ENCODE results near the gene CDC42BPG.

Gene CDC42BPG

DNA sequence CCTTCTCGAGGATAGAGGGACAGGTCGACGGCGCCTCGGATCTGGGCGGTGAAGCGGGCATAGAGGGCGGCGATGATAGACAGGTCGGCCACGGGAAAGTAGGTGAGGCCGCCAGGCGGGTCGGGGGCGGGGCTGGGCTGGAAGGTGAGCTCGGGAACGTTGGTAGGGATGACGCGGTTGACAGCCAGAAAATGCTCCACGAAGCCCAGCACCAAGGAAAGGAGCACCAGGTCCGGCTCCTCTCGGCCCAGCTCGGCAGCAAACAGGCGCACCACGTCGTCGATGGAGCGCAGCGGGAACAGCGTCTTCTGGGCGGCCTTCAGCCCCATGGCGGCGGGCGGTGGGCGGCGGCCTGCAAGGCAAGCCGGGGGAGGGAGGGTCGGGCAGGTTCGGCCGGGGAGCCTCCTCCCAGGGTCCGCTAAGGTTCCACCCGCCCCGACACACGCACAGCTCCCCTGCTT is 34.6 kb downstream of the CDC42BPG start:
- peak in 2 of 56 donors; percentile 35 to 38 for DNase-seq

GRCh38 chr11:64805481-64805880 is 39.0 kb downstream of the CDC42BPG start:
- no peak for DNase-seq

DNA sequence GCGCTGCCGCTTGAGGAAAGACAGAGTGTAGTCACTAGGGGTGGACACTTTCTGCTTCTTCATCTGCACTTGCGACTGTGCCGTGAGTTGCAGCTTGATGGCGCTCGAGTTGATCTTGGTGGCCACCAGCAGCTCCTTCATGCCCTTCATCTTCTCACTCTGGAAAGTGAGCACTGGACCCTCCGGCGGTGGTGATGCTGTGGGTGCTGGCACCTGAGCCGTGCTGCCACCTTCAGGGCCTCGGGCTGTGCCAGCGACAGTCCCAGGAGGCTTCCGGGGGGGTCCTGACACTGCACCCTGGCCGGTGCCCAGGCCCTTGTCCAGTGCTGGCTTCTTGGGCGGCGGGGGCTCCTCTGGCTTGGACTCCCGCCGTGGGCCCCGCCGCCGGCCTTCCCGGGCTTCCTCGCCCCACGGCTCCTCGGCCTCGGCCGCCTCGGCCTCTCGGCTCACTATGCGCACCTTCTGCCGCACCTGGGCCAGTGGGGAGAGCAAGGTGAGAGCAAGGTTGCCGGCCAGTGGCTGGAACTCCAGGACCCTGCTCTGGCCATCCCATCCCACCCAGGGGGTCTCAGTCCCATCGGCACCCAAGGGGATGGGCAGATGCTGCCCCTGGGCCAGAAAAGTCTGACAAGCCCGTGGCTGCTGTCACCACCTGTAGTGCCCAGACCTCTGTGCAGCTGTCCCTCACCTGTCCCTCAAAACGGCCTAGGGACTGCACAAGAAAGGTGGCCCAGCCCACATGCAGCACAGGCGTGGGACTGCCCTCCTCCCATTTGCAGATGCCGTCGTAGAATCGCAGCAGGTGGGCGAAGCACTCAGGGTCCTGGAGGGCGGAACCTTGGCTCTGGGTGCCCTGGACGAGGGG is 39.9 kb downstream of the CDC42BPG start:
- DNase-seq, result no peak

DNA sequence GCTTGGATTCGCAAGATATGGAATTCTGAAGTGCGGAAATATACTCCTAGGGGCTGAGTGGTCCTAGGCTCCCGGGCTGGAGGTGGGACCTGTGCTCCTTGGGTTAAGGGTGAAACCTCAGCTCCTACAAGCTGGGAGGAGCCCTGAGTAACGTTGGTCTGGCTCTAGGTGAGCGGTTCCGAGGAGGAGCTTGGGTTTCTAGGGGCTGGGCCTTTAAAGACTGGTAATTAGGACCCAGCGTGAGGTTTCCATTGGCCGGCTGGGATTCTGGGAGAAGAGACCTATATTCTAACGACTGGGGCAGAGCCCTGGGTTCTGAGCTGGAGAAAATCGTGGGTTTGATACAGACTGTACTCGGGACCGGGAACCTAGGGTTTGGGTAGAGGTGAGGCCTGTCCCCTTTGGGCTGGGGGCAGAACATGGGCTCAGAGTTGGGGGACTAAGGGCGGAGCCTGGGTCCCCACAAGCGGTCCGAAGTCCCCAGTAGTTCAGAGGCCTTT is 40.6 kb downstream of the CDC42BPG start:
- DNase-seq, result no peak

DNA sequence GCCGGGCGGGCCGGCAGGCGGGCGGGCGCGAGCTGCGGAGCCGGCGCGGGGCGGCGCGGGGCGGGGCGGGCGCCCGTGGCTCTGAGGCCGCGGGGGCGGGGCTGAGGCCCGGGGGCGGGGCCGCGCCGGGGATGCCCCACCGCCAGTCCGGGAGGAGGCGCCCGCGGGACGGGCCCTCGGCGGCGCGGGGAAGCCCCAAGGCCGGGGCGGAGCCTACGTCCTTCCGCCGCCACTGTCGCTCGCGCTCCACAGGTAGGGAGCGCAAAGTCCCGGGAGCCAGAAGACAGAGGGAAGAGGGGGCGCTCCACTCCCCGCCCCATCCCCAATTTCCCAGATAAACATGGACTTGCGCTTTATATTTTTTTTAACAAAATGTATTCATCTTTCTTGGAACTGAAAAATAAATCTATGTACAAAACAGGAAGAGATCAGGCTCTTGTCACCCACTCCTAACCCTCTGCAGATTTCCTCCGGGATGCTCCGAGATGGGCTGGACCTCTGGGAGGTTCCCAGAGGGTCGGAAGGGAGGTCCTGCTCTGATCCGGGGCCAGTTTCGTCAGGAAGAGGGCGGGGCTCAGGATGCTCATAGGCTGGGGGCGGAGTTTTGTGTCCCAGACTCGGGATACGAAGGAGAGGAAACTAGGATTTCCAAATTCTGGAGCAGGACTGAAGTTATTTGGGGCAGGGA is 41.2 kb downstream of the CDC42BPG start, which contains the start of gene MAP4K2:
MAP4K2 (minus strand) TSS at position 57 of the 688 bp plus-strand sequence. CDS start 65 bp downstream, outside the sequence.
- DNase-seq, result peak in 53 of 56 donors; percentile 18 to 89 (median 61)

GRCh38 chr11:64802370-64803157 is 41.9 kb downstream of the CDC42BPG start:
- peak in 3 of 56 donors; percentile 16 to 81 (median 62) for DNase-seq

GRCh38 chr11:64801561-64802369 is 42.7 kb downstream of the CDC42BPG start:
- DNase-seq, result no peak

DNA sequence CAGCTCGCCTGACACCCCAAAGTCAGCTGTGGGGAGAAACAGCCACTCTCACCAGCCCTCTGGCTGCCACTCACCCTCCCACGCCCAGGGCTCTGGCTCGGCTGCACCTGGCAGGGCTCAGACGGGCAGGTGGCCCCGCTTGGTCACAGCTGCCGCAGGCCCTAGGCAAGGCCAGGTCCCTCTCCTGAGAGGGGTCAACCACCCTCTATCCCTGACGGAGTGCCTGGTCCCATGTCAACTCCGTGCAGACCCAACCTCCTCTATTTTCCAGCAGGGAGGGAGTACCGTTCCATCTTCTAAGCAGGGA is 43.3 kb downstream of the CDC42BPG start:
- DNase-seq, result no peak

GRCh38 chr11:64800303-64801157 is 43.9 kb downstream of the CDC42BPG start:
- no peak for DNase-seq

DNA sequence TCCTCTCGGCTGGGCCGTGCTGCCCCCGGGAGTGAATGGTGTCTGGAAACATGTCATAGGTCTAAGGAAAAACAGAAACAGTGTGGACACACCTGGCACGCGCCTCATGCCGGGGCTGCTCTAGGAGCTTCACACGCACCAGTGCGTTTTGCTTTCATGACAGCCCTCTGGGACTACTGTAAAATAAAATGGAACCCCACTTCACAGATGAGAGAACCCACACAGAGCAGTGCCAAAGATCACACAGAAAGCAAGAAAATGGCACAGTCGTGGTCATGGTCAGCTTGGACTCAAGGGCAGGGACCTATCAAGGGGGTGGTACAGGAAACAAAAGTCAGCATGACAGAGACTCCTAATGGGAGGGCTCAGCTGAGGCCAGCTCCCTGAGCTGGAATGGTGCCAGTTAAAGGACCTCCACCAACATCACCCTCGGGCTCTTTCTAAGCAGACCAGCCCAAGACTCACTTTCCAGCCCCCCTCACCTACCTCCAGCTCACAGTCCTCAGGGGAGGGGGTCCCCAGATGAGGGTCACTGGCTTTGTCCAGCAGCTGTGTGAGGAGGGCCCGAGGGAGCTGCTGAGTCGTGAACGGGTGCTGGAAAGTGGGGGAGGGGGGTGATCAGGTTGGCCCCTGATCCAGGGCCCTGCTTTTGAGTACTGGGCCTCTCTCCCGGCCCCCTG is 44.7 kb downstream of the CDC42BPG start:
- DNase-seq, result no peak

- no peak for DNase-seq
Observed at GRCh38 chr11:64799256-64799622, 45.2 kb downstream of the CDC42BPG start.

- DNase-seq, result no peak
Observed at GRCh38 chr11:64796757-64797541, 47.5 kb downstream of the CDC42BPG start.

- no peak for DNase-seq
Observed at GRCh38 chr11:64796047-64796756, 48.3 kb downstream of the CDC42BPG start.

DNA sequence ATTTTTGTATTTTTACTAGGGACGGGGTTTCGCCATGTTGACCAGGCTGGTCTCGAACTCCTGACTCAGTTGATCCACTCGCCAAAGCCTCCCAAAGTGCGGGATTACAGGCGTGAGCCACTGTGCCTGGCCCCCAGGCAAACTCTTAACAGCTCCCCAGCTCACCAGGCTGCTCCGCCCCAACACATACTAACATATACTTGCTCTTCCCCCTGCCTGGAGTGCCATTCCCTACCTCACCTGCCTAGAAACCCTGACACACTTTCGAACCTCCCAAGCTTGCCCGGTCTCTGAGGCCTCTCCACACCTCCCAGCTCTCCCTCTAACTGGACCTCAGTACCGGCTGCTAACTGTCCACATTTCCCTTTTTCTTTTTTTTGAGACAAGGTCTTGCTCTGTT is 49.9 kb downstream of the CDC42BPG start:
- DNase-seq, result no peak

DNA sequence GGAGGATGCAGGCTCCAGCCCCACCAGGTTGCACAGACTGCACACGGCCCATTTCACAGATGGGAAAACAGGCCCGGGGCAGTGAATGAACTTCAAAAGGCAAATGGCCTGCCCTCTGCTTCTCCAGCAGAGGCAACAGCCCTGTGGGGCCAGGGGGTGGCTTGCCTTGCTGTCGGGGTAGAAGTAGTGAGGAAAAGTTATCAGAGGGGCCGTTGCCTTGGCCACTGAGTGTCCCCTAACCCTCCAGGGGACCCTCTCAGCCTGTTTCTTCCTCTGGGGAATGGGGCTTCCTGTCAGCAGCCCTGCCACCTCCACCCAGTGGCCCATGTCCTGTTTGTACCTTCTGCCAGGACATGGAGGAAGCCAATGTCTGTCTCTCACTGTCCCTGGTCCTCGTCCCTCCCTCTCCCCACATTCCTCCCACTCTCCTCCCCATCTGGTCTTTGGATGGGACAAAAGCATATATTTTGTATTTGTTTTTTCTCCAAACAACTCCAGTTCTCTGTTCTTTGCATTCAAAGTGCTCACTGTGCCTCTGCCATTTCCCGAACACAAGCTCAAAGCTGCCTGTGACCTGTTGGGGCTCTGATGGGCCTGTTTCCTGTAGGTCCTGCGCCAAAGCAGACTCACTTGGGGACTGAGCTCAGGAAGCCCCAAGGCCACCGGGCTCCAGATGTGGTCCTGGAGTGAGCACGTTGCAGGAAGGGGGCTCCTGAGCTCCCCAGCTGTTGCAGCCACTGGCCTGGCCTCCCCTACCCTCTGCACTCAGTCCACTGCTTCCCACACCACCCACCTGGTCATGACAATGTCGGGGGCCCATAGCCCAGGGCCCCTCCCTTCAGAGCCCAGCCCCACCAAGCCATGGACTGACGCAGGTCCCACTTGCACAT is 50.9 kb downstream of the CDC42BPG start:
- no peak for DNase-seq

DNA sequence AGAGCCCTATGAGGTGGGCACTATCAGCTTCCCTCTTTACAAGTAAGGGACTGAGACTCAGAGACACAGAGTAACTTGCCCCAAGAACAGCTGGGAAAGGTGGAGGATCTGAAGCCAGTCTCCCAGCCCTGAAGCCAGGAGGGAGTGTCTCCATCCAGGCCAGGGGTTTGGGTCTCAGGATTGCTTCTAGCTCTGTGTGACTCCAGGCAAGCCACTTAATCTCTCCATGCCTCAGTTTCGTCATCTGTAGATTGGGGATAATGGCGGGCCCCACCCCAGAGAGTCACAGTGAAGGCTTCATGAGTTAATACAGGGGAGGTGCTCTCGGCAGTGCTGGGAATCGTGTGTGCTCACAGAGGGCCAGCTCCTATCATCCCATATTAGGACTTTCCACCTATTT is 52.0 kb downstream of the CDC42BPG start:
- no peak for DNase-seq
